Liver (tissue), 9 donors: ENCODE measurements around the gene NAAA. TPM values are rescaled to one million over a fixed set of nuclear protein-coding genes. Genes with fewer than 3 reads are reported as not detected.
"Not testable (repeated sequence)": the region's sequence is repeated elsewhere in the genome, so short reads cannot be mapped to it uniquely, and the experiment has no call there.

Experiments
- DNase-seq: peaks from one replicate; pipeline ENCODE4 v3.0.0-alpha.2; 2017; ENCODE audit warnings: low spot score
- H3K27ac ChIP-seq, 2 donors: one replicate each; pipeline ENCODE4 v1.7.0; 2013; ENCODE audit warnings: inconsistent platforms in 2 of 2, low read length in 2 of 2, control low read depth in 1 of 2, low read depth in 1 of 2, mild to moderate bottlenecking in 1 of 2
- H3K27me3 ChIP-seq, 4 donors: one replicate each; pipeline versions ENCODE4 v1.6.1 to v1.7.0; 2013; ENCODE audit warnings: low read length in 3 of 4, inconsistent platforms in 1 of 4, mild to moderate bottlenecking in 1 of 4, moderate library complexity in 1 of 4; ENCODE audit not compliant: control insufficient read depth in 4 of 4, insufficient read depth in 4 of 4
- H3K36me3 ChIP-seq, 4 donors: one replicate each; pipeline versions ENCODE4 v1.6.1 to v1.7.0; 2013; ENCODE audit warnings: low read length in 3 of 4, mild to moderate bottlenecking in 3 of 4, low read depth in 1 of 4, moderate library complexity in 1 of 4; ENCODE audit not compliant: control insufficient read depth in 4 of 4, insufficient read depth in 3 of 4
- H3K4me1 ChIP-seq, 4 donors: one replicate each; pipeline versions ENCODE4 v1.6.1 to v1.7.0; 2013; ENCODE audit warnings: low read length in 3 of 4, mild to moderate bottlenecking in 3 of 4, moderate library complexity in 1 of 4; ENCODE audit not compliant: control insufficient read depth in 4 of 4, insufficient read depth in 4 of 4
- H3K4me3 ChIP-seq, 3 donors: one replicate each; pipeline versions ENCODE4 v1.6.1 to v1.7.0; 2013; ENCODE audit warnings: low read length in 3 of 3, control low read depth in 1 of 3, low read depth in 1 of 3, mild to moderate bottlenecking in 1 of 3
- H3K9ac ChIP-seq, 2 donors: one replicate each; pipeline ENCODE4 v1.7.0; 2013; ENCODE audit warnings: low read length in 2 of 2, mild to moderate bottlenecking in 2 of 2, moderate library complexity in 2 of 2, control low read depth in 1 of 2, low read depth in 1 of 2
- H3K9me3 ChIP-seq, 4 donors: one replicate each; pipeline versions ENCODE4 v1.6.1 to v1.7.0; 2013; ENCODE audit warnings: low read length in 3 of 4; ENCODE audit not compliant: control insufficient read depth in 4 of 4
- CTCF ChIP-seq: fragments of 150-350 bp; IDR thresholded peaks from 2 replicates; pipeline ENCODE4 v1.5.1; 2017; ENCODE audit warnings: improper control_type of control experiment, low read depth, low read length; ENCODE audit not compliant: missing input control
- EGR1 ChIP-seq, 2 donors: IDR thresholded peaks; 2 replicates each; pipeline ENCODE4 v1.6.1; 2016 to 2018; ENCODE audit warnings: antibody characterized with exemption in 2 of 2, low read depth in 2 of 2
- FOXA2 ChIP-seq: IDR thresholded peaks from 2 replicates; pipeline ENCODE4 v1.6.1; 2016; ENCODE audit warnings: antibody characterized with exemption
- GABPA ChIP-seq, 2 donors: IDR thresholded peaks in 1 of 2; conservative IDR thresholded peaks in 1 of 2; 2 replicates each; pipeline ENCODE4 v1.6.1; 2016; ENCODE audit warnings: antibody characterized with exemption in 2 of 2, mild to moderate bottlenecking in 1 of 2, moderate library complexity in 1 of 2
- HNF4A ChIP-seq, 2 donors: conservative IDR thresholded peaks; 2 replicates each; pipeline ENCODE4 v1.6.1; 2016; ENCODE audit warnings: antibody characterized with exemption in 2 of 2, mild to moderate bottlenecking in 2 of 2
- HNF4G ChIP-seq: IDR thresholded peaks from 2 replicates; pipeline ENCODE4 v1.6.1; 2016; ENCODE audit warnings: antibody characterized with exemption
- NR2F2 ChIP-seq: IDR thresholded peaks from 2 replicates; pipeline ENCODE4 v1.6.1; 2016; ENCODE audit warnings: antibody characterized with exemption
- RAD21 ChIP-seq, 2 donors: IDR thresholded peaks; 2 replicates each; pipeline ENCODE4 v1.6.1; 2016; ENCODE audit warnings: antibody characterized with exemption in 2 of 2, mild to moderate bottlenecking in 2 of 2
- RXRA ChIP-seq, 2 donors: IDR thresholded peaks; 2 replicates each; pipeline ENCODE4 v1.6.1; 2017 to 2018; ENCODE audit warnings: antibody characterized with exemption in 2 of 2, mild to moderate bottlenecking in 1 of 2
- TAF1 ChIP-seq: conservative IDR thresholded peaks from 2 replicates; pipeline ENCODE4 v1.6.1; 2016; ENCODE audit warnings: antibody characterized with exemption, mild to moderate bottlenecking
- WGBS: extraction: QIAGEN DNeasy Blood & Tissue Kit; methylation state at CpG from one replicate; pipeline ENCODE4 v1.1.7; 2013; 5-methylcytosine and 5-hydroxymethylcytosine counted together
- polyA plus RNA-seq, 2 donors: library from polyadenylated mRNA; stranded (reverse) in 1 of 2; unstranded in 1 of 2; fragments of 200-250 nt in 1 of 2; fragments of >200 nt in 1 of 2; fragmentation: Nextera tagmentation in 1 of 2; extraction: Ambion mirVana in 1 of 2; gene quantifications; one replicate each; pipeline versions ENCODE4 v1.2.1 to v1.2.3, GENCODE V29; 2013 to 2015
- total RNA-seq, 2 donors: library from RNA; depleted of rRNA; stranded (reverse); fragments of >200 nt; gene quantifications; one replicate each; pipeline ENCODE4 v1.2.3, GENCODE V29; 2014
- TF ChIP-seq, protein P1 (sequence below): IDR thresholded peaks from 2 replicates; pipeline ENCODE4 v1.6.1; 2016; ENCODE audit warnings: antibody characterized with exemption
- TF ChIP-seq, protein P2 (sequence below): IDR thresholded peaks from 2 replicates; pipeline ENCODE4 v1.6.1; 2016; ENCODE audit warnings: antibody characterized with exemption
- TF ChIP-seq, protein P3 (sequence below): IDR thresholded peaks from 2 replicates; pipeline ENCODE4 v1.6.1; 2016; ENCODE audit warnings: antibody characterized with exemption
- donor health status: healthy.
- donor health status: healthy.
- donor health status: healthy.
- donor health status: healthy.
- donor health status: healthy.

The NAAA gene
- total and polyA plus RNA-seq, 4 donors, result 42.2 to 122 (median 57.2) TPM

GRCh38 chr4:75930152-75930551, 10.7 kb downstream of the NAAA start (continued):
- TF ChIP-seq RAD21 (IDR thresholded peaks at IDR 0.05) (no peak), RXRA (IDR thresholded peaks at IDR 0.05) (no peak), HNF4A (conservative IDR thresholded peaks at IDR 0.05) (no peak), FOXA2 (no peak), CTCF (no peak)

- DNase-seq, result not testable (repeated sequence)
Observed at GRCh38 chr4:75924916-75925315, 15.9 kb downstream of the NAAA start.

GRCh38 chr4:75924309-75924827, 16.4 kb downstream of the NAAA start:
- 84% methylated on average over 5 of the region's 5 CpGs for WGBS
- TF ChIP-seq NR2F2 (no peak), FOXA2 (no peak), RAD21 (IDR thresholded peaks at IDR 0.05) (no peak), GABPA (IDR thresholded peaks at IDR 0.05 in 1 of 2, conservative IDR thresholded peaks at IDR 0.05 in 1 of 2) (no peak), TAF1 (no peak), EGR1 (IDR thresholded peaks at IDR 0.05; ENCODE audit: low read depth in 2 of 2) (no peak), HNF4G (no peak), RXRA (IDR thresholded peaks at IDR 0.05) (no peak)
- TF ChIP-seq, protein P1, sequence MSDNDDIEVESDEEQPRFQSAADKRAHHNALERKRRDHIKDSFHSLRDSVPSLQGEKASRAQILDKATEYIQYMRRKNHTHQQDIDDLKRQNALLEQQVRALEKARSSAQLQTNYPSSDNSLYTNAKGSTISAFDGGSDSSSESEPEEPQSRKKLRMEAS, result no peak
- TF ChIP-seq, protein P2, sequence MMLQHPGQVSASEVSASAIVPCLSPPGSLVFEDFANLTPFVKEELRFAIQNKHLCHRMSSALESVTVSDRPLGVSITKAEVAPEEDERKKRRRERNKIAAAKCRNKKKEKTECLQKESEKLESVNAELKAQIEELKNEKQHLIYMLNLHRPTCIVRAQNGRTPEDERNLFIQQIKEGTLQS, result no peak
- TF ChIP-seq, protein P3, sequence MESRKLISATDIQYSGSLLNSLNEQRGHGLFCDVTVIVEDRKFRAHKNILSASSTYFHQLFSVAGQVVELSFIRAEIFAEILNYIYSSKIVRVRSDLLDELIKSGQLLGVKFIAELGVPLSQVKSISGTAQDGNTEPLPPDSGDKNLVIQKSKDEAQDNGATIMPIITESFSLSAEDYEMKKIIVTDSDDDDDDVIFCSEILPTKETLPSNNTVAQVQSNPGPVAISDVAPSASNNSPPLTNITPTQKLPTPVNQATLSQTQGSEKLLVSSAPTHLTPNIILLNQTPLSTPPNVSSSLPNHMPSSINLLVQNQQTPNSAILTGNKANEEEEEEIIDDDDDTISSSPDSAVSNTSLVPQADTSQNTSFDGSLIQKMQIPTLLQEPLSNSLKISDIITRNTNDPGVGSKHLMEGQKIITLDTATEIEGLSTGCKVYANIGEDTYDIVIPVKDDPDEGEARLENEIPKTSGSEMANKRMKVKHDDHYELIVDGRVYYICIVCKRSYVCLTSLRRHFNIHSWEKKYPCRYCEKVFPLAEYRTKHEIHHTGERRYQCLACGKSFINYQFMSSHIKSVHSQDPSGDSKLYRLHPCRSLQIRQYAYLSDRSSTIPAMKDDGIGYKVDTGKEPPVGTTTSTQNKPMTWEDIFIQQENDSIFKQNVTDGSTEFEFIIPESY, result no peak
- Histone ChIP-seq H3K9me3 (no peaks in the 10 kb centered on the region), H3K9ac (no peak overlapping the region), H3K36me3 (peaks cover 0 to 8% (median 4%) of the 10 kb centered on the region in 4 donors), H3K27me3 (no peaks in the 10 kb centered on the region), H3K4me3 (no peak overlapping the region), H3K4me1 (peaks cover 11 to 43% (median 30%) of the 10 kb centered on the region in 4 donors), H3K27ac (no peak overlapping the region)
- DNase-seq, result no peak

More at GRCh38 chr4:75924916-75925315, 15.9 kb downstream of the NAAA start:
- H3K4me3 ChIP-seq, H3K9me3 ChIP-seq, H3K9ac ChIP-seq, H3K27me3 ChIP-seq, H3K36me3 ChIP-seq, H3K27ac ChIP-seq: not testable (repeated sequence)
- WGBS, result 90% methylated on average over 11 of the region's 11 CpGs
- peaks cover 11 to 38% (median 26%) of the 10 kb centered on the region in 4 donors for H3K4me1 ChIP-seq
